NCI-H1092 (cell line): Measurements from ENCODE around the gene DNAH8.

Source experiments
- DNase-seq: peaks from one replicate; lab custom pipeline; 2025; lab: John Stamatoyannopoulos, UW

DNAH8 gene

DNA sequence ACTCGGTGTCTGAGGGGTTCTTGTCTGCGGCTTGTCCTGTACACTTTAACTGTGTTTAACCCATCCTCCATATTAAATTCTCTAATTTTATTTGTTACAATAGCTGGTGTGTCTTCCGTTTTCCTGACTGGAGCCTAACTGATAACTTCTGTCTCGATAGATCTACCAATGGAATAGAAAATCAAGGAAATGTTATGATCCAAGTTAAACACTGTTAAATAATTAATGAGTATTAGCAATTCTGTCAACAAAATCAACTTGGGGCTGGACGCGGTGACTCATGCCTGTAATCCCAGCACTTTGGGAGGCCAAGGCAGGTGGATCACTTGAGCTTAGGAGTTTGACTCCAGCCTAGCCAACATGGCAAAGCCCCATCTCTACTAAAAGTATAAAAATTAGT lies 81.7 kb downstream of the DNAH8 start:
- no peak for DNase-seq

DNA sequence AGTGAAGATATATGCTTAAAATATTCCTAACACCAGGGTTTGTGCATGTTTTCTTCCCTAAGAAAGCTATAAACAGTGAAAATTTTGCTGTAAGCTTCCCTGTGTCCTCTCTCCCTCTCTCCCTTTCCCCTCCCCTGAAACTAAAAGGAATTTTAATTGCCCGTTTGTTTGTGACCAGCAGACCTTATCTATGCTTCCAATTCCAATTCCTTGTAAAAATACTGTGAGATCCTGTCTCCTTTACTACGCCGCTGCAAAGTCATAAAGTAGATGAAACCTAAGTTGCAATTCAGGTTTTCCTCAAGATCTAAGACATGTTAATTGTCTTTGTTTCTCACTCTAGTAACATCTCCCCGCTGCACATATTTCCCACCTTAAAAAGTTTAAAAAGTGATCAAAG lies 82.3 kb downstream of the DNAH8 start:
- no peak for DNase-seq

- DNase-seq: no peak
Observed at GRCh38 chr6:38799529-38800184, 84.5 kb downstream of the DNAH8 start.

DNA sequence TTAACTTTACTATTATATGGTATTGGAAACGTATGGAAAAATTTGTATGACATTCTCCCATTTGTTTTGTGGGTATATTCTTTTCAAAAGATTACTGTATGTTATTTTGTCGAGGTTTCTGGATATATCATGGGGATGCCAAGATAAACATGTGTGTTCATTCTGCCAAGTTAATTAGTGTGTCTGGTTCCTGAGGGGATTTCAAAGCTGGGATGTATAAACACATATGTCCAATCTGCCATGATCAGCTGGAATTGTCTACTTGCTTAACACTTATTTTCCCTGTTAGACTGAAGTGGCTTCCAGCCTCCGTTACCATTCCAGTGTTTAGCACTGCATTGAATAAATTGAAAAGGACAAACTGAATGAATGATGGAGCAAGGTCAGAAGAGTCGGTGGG lies 86.2 kb downstream of the DNAH8 start:
- no peak for DNase-seq

- no peak for DNase-seq
Observed at GRCh38 chr6:38802497-38802896, 87.4 kb downstream of the DNAH8 start.

GRCh38 chr6:38803129-38803528 lies 88.0 kb downstream of the DNAH8 start:
- DNase-seq: no peak

- no peak for DNase-seq
Observed at GRCh38 chr6:38804358-38804757, 89.2 kb downstream of the DNAH8 start.

- no peak for DNase-seq
Observed at GRCh38 chr6:38805127-38805655, 90.1 kb downstream of the DNAH8 start.

DNA sequence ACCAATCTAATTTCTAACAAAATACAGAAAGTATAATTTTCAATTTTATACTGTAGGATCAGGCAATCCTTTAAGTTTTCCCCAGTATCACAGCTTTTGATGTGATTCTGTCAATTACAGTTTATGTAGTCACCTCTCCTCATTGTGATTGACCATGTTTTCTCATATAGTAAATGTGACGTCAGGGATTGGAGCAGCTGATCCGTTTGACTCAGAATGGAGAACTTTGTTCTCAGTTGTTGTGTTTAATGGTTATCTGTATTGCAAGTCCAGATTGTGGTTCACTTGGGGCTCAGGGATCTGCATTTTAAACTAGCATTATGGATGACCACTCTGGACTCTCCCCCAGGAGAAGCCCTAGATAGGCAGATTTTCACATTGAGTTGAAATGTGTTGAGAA lies 90.6 kb downstream of the DNAH8 start:
- DNase-seq: no peak

DNA sequence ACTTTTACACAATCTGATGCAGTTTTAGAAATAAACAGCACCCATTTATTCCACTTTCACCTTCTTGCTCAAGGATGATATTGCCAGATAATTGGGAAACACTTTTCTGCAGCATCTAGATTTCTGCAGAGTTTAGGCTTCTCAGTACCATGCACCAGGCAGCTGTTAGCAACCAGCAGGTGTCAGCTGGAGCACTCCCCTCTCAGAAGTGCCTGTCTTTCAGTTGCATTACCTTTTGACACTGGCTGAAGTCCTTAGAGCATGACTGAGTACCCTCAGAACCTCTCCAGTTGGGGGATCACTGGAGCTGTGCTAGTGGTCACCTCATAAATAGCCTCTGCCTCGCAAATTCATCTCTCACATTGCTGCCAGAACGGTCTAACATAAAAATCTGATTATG lies 91.2 kb downstream of the DNAH8 start:
- peak; percentile 58 for DNase-seq

GRCh38 chr6:38806833-38807232 lies 91.7 kb downstream of the DNAH8 start:
- DNase-seq: no peak

DNA sequence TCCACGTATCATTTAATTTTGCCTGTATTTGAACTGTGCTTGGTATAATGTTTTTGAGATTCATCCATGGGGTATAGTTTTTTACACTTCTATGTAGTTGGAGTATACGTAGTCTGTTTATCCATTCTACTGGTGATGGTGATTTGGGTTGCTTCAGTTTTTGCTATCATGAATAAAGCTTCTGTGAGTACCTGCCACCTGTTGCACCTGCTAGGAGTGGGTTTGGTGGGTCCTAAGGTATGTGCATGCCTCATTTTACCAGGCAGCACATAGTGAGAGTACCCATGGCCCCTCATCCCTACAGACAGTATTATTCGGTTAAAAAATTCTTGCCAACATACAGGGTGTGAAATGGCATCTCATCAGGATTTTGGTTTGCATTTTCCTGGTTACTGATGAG lies 92.9 kb downstream of the DNAH8 start:
- no peak for DNase-seq

- DNase-seq: no peak
Observed at GRCh38 chr6:38813041-38813823, 98.1 kb downstream of the DNAH8 start.

- no peak for DNase-seq
Observed at GRCh38 chr6:38814761-38815160, 99.7 kb downstream of the DNAH8 start.

DNA sequence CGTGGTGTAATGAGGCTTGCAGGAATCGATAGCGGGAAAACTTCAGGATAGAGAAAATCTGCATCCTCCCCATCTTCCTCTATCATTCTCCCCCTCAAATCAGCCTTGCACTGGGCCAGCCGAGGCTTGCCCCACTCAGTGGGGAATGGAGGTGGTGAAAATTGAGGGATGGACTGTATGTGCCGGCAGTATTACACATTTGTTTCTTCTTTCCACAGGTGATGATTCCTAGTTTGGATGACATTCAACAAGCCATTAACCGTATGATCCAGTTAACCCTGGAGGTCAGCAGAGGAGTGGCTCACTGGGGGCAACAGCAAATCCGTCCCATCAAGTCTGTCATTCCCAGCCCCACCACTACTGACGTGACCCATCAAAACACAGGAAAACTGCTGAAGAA lies 100.1 kb downstream of the DNAH8 start:
- no peak for DNase-seq

DNA sequence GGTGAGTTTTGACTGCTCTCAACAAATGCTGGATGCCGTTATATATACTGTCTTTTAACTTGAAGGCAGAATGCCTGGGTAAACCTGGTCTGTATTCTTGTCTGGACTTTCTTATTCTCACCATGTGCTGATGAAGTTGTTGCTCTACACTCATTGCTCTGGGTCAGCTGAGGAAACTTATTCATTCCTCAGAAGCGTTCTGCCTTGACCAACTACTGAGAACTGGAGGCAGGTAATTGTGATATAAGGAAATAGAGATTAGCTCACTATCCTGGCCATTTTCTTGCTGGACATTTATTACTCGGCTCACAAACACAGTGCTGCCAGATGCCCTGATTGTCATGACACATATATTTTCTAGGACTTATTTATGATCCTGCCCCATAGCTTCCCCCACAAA lies 103.6 kb downstream of the DNAH8 start:
- DNase-seq: no peak

DNA sequence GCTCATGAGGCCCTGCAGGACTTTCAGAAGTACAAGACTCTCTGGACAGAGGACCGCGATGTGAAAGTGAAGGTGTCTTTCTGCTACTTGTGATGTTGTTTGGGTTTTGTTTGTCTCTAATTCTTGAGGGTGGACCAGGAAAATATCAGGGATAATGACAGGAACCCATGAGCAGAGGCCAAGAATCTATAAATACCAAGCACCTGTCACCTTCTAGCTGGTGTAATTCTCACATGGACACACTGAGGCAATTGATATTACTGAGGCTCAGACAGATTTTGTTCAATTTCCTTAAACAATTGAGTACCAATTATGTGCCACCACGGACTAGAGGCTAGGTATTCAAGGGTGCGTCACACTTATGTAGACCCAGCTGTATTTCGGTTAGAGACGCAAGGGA lies 107.9 kb downstream of the DNAH8 start:
- no peak for DNase-seq

DNA sequence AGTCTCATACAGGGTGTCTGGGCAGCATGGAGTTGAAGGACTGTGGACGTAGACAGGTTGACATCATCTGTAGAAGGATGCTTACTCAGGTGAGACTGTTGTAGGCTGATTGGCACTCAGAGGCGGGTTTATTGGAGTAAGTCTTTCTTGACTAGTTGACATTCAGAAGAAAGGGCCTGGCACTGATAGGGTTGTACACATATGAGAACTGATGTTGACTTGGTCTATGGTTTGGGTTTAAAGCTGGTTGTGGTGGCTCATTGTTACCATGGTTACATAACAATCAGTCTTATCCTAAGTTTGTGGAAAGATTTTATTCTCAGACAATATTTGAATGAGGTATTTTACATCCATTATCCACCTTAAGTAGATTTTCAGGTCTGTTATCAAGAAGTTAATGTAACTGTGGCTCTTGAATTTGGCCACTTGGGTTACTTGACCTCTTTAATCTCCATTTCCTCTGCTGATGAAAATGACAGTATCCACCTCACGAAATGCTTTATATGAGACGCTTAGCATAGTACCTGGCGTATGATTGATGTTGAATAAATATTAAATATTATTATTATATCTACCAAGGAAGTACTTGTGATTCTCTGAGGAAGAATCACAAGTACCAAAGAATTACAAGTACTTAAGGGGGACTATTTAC lies 109.3 kb downstream of the DNAH8 start:
- DNase-seq: no peak

GRCh38 chr6:38827024-38827423 lies 111.9 kb downstream of the DNAH8 start:
- no peak for DNase-seq

DNA sequence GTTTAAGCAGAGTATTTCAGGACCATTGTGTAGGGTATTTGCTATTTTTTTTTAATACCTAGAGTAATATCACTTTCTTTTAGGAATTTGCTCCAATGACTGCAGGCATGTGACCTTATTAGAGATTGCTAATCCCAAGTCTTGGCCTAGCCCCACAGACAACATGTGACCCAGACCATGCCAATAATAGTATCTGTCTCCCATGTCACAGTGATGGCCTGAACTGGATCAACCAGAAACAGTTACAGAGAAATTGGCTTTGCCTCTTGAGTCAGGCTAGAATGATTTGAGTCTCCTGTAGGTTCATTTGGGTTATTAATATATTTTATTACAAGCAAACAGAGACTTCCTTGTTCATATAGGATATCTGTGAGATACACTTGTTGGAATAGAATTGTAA lies 116.8 kb downstream of the DNAH8 start:
- no peak for DNase-seq

GRCh38 chr6:38833320-38833719 lies 118.2 kb downstream of the DNAH8 start:
- no peak for DNase-seq

GRCh38 chr6:38836585-38836984 lies 121.5 kb downstream of the DNAH8 start:
- no peak for DNase-seq

DNA sequence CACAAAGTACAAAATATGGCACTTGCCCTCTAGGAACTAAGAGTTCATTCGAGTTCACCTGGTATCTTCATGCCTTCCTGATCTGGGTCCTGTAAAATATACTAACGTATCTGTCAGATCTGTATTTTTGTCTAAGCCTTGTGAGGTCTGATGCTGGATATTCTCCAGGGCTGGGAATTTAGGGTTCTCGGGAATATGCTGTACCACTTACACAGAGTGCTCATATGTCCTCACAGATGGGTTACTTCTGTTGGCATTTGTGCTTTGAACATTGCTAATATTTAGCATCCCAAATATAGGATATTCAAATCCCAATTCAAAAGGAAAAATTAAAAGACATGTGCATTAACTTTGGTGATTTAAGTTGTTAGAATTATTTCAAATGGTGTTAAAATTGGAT lies 122.0 kb downstream of the DNAH8 start:
- DNase-seq: no peak
